K562 treated with DMSO at 1 percent for 24 hours (cell line): ENCODE measurements around the gene PBX4. TPM values are rescaled to one million over a fixed set of nuclear protein-coding genes. Genes with fewer than 3 reads are reported as not detected.

Experiments used
- total RNA-seq: library from RNA; unstranded; fragments of 300-600 nt; gene quantifications from 2 replicates; pipeline ENCODE4 v1.2.3, GENCODE V29; 2022; ENCODE audit warnings: low read depth; ENCODE audit not compliant: insufficient read depth

The PBX4 gene
- 4.4 and 5.2 TPM in 2 replicates for total RNA-seq

DNA sequence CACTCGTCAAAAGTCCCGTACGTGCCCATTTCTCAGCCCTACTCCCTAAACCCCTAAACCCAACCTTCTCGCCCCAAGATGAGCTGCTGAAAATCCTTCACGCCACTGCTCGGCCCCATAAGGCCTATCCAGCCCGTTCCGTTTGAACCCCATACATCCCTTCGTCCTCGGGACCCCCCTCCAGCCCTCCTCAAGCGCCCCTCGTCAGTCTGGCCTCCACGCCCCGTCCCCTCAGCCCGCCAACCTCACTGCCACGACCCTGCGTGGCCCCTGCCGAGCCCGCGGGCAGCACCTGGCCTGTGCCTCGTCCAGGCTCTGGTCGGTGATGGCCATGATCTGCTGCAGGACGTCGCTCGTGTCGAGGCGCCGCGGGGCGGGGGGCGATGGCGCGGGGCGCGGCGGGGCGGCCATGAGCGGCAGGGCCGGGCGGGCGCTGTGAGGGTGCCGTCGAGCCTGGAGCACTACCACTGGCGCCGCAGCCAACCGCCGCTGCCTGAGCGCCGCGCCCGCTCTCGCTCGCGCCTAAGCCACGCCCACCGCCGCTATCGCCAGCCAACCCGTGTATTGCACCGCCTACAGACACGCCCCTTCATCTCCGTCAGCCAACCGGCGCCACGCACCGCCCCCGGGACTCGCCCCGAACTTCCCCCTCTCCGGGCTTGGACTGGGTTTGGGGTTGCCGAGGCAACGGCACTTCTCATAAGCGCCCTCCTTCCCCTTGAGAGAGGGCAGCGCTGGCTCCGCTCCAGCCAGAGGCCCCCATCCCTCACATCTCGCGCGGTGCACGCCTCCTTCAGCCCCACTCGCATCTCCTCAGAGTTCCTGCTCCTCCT lies at the start of gene PBX4:
PBX4 (minus strand) TSS at position 469 of the 833 bp plus-strand sequence; CDS start at position 411, 58 bp downstream.

DNA sequence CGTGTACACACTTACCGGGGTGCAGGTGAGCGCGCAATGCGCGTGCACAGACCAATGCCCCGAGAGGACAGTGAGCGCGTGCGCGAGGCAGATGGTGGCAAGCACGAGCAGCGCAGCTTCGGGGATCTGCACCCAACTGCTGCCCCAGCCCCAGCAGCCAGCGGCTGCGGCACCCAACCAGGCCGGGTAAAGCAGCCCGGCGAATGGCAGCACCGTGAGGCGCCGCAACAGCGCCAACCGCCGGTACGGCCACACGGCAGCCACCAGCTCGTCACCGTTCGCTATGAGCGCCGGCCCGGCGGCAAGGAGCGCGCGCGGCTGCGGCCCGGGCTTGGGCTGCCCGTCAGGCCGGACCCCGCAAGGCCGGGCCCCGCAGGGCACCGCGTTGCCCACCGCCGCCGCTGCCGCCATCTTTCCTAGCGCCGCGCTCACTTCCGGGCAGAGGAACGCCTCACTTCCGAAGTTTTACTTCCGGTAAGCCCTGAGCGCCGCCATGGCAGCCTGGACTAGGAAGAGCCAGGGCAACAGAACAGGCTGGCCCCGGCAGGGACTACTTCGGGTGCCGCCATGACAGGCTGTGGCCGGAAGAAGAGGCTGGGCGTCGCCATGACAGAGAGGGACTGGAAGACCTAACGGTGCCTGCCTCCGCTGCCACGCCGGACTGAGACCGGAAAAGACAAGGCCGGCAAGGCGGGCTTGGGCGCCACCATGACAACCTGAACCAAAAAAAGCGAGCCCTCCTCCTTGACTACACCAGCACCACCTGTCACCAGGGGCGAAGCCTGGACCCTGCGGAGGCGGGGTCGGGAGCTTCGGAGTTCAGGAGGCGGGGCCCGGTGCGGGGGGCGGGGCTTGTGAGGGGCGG lies 45.0 kb upstream of the PBX4 start, which contains the start of gene ATP13A1:
ATP13A1 (minus strand) TSS at position 421 of the 865 bp plus-strand sequence; CDS start at position 411, 10 bp downstream.

DNA sequence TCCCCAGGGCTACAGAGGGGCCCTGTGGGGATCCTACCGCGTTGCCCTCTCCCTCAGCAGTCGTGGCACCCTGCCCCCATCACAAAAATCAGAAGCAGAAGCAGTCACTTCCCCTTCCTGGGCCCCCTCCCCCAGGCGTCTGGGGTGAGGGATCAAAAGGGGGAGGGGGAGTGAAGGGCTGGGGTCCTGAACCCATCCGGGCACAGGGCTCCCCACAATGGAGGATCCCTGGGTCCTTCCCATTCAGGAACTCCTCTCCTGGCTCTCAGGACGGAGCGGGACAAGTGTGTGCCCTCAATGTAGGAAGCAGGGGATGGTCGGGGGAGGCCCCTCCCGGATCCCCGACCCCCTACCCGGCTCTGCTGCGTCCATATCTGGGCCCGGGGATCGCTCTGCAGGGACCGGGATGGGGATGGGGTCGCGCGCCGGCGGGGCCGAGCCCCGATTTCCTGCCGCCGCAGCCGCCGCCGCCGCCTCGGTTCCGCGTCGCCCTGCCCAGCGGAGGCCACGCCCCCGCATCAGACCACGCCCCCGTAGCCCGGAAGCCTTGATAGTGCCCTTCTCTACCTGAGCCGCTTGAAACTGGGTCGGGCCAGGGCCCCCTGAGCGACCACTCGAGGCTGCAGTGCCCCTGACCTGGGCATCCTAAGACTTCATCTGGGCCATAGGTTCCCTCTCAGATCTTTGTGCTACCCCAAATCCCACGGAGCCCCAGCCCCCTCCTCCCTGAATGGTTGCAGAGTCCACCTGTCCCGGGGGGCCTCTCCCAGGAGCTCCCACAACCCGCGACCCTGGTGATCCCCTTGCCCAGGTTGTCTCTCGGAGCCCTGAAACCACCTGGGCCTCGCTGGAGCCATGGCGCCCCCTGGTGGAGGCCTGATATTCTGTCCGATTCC lies 24.9 kb upstream of the PBX4 start, which contains the start of gene GMIP:
GMIP (minus strand) TSS at position 500 of the 896 bp plus-strand sequence; CDS start at position 372, 128 bp downstream.

GRCh38 chr19:19627621-19628500 lies 9.4 kb upstream of the PBX4 start, which contains the start of gene LPAR2:
Gene LPAR2, minus strand, starts transcription at chr19:19628220. Its CDS starts 945 bp downstream, at chr19:19627275.

GRCh38 chr19:19538061-19538784 lies 80.3 kb downstream of the PBX4 start, which contains the start of gene CILP2:
Gene CILP2, plus strand, starts transcription at chr19:19538265. Its CDS starts 85 bp downstream, at chr19:19538350.

DNA sequence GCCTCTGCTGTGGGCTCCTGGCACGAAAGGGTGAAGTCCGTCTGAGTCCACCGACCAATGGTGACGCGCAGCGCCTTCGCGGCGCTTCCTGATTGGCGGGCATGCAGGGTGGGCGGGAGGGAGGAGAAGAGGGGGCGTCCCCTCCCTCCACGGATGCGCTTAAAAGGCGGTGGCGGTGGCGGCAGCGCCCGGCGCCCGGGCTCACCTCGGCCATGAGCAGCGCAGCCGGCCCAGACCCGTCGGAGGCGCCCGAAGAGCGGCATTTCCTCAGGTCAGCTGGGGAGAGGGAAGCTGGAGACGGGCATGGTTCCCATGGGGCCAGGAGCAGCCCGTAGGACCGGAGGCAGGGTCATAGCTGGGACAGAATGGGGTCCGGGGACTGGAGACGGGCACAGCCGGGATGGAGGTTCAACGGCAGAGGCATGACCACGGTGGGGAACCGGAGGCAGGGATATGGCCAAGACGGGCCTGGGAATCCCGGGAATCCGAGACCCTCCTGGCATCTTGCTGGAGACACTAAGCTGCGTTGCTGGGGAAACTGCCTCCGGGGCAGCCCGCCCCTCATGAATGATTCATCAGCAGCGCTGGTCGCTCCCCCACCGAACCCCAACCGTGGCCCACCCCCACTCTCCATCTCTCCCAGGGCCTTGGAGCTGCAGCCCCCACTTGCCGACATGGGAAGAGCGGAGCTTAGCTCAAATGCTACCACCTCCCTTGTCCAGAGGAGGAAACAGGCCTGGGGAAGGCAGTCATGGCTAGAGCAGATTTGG lies 89.6 kb downstream of the PBX4 start, which contains the start of gene YJEFN3:
YJEFN3 (plus strand) TSS at position 191 of the 770 bp plus-strand sequence; CDS start at position 213, 22 bp downstream.

GRCh38 chr19:19515642-19516519 lies 102.6 kb downstream of the PBX4 start, which contains the start of gene NDUFA13:
Gene NDUFA13, plus strand, starts transcription at chr19:19516225. Its CDS starts 14 bp downstream, at chr19:19516239.

DNA sequence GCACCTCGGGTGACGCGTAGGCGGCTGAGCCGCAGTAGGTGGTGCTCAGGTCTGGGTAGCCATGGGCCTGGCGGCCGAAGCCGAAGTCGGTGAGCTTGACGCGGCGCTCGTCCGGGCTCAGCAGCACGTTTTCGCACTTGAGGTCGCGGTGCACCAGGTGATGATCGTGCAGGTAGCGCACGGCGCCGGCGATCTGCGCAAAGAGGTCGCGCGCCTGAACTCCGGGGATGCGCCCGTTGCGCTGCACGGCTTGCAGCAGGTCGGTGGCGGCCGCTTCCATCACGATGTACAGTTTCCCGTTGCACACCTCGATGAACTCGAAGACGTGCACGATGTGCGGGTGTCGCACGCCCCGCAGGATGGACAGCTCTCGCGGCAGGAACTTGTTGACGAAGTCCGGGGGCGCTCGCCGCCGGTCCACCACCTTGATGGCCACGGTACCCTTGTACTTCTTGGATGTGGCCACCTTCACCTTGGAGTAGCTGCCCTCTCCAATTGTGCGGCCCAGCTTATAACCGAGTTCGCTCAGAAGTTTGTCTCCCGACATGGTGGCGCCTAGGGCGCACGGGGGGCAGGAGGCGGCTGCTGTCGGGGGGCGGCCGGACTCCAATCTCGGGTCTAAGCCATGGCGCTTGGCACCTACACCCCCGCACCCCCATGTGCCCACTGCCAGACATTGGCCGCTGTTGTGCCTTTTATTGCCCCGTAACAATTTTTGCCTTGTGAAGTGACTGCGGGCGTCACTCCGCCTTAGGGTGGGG lies 103.4 kb downstream of the PBX4 start, which contains the start of gene TSSK6:
TSSK6 (minus strand) TSS at position 668 of the 761 bp plus-strand sequence; CDS start at position 547, 121 bp downstream.

Other genes starting within 250 kb of the PBX4 start
- 76.5 and 81.1 TPM in 2 replicates for gene GATAD2A, start 213.0 kb downstream of the PBX4 start, total RNA-seq
- gene TSSK6, start 103.1 kb downstream of the PBX4 start, total RNA-seq = 8.9 and 10.1 TPM in 2 replicates
- gene NDUFA13, start 102.5 kb downstream of the PBX4 start, total RNA-seq = 350 and 378 TPM in 2 replicates
- gene YJEFN3, start 89.8 kb downstream of the PBX4 start, total RNA-seq = 7.8 and 11.1 TPM in 2 replicates
- gene CILP2, start 80.4 kb downstream of the PBX4 start, total RNA-seq = 0.87 and 0.93 TPM in 2 replicates
- gene LPAR2, start 9.5 kb upstream of the PBX4 start, total RNA-seq = 16.8 and 20.5 TPM in 2 replicates
- 19.7 and 23.2 TPM in 2 replicates for gene GMIP, start 25.0 kb upstream of the PBX4 start, total RNA-seq
- 70.4 and 85.1 TPM in 2 replicates for gene ATP13A1, start 45.0 kb upstream of the PBX4 start, total RNA-seq
- 4.9 and 5.4 TPM in 2 replicates for gene ZNF101, start 50.2 kb upstream of the PBX4 start, total RNA-seq
- gene ZNF14, start 114.4 kb upstream of the PBX4 start, total RNA-seq = 2.5 and 2.7 TPM in 2 replicates
- gene ZNF506, start 203.1 kb upstream of the PBX4 start, total RNA-seq = 0.34 TPM in 1 of 2 replicates, not detected in the other
- 2.5 and 3.6 TPM in 2 replicates for gene ZNF253, start 247.2 kb upstream of the PBX4 start, total RNA-seq